NCI-H2029 (cell line): ENCODE data around the gene ALG8.
"Not testable (repeated sequence)": the region's sequence is repeated elsewhere in the genome, so short reads cannot be mapped to it uniquely, and the experiment has no call there.

Experiments
- DNase-seq: peaks from one replicate; lab custom pipeline; 2025; lab: John Stamatoyannopoulos, UW

ALG8 gene

GRCh38 chr11:78100261-78100660, 39.2 kb downstream of the ALG8 start:
- peak; percentile 21 for DNase-seq

DNA sequence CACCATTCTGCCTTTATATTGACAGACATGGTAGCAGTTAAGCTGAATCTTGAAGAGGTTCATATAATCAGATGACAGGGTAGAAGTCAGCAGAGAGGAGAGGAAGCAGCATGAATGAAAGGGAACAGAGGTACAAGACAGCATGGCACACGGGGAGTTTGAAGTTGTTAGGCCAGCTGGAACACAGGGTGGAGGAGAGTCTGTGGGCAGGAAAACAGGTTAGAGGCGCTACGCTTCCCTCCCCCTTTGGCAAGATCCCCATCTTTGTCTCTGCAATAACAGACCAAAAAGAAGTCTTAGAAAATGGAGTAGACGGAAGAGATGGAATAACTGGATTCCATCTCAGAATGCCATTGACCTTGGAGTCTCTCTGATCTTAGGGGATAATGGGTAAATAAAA, 39.8 kb downstream of the ALG8 start:
- DNase-seq: no peak

DNA sequence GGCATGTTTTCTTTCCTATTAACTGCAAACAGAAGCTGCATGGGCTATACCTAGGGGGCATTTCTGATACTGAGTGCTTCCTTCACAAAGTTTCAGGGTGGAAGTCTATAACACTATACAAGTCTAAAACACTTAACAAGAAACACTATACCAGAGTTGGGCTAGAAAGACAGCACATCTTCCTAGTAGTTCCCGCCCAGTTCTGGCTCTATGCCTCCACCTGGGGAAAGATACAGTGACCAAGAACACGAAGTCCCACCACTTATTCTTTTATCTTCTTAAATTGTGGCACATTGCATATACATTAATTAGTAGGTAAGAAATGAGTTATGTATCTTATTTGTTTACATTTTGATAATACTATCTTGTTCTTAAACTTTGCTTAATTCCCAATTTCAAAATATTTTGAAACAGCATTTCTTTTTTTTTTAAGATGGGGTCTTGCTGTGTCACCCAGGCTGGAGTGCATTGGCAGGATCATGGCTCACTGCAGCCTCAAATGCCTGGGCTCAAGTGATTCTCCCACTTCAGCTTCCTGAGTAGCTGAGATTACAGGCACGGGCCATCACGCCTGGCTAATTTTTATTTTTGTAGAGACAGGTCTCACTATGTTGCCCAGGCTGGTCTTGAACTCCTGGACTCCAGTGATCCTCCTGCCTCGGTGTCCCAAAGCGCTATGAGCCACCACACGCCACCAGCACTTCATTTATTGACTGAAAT, 41.6 kb downstream of the ALG8 start:
- DNase-seq: no peak

DNA sequence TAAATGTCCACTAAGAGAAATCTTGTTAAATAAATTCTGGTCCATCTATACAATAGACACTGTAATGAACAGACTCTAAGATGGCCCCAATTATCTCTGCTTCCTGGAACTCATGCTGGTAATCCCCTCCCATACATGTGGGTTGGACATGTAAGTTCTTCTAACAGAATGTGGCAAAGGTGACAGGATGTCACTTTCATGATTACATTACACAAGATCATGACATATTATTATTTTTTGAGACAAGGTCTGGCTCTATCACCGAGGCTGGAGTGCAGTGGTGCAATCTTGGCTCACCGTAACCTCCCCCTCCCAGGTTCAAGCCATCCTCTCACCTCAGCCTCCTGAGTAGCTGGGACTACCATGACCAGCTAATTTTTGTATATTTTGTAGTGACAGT, 45.2 kb downstream of the ALG8 start:
- no peak for DNase-seq

DNA sequence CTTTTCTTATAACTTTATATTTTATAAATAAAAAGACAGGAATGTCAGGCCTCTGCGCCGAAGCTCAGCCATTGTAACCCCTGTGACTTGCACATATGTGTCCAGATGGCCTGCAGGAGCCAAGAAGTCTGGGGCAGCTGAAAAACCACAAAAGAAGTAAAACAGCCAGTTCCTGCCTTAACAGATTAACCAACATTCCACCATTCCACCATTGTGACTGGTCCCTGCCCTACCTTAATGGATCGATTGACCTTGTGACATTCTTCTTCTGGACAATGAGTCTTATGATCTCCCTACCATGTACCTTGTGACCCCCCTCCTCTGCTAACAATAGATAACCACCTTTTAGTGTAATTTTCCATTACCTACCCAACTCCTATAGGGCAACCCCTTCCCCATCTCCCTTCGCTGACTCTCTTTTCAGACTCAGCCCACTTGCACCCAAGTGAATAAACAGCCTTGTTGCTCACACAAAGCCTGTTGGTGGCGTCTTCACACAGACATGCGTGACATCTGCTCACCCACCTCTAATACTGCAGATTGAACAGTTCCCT, 52.8 kb downstream of the ALG8 start:
- DNase-seq: not testable (repeated sequence)

DNA sequence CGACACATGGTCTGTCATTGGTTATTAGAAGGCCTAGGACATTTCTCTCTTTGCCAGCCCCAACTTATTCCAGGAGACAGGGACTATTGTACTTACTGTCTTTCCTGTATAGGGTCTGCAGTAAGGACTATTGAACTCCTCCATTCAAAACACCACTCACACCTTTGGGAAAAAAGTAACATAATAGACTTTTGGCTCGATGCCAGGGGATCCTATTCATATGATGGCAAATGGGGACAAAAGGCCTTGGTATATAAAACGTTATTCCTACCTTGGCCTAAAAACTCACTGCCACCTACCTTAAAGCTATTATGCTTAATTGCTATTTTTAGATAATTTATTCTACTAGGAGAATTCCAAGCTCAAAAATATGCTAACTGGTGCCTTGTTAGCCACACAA, 53.5 kb downstream of the ALG8 start:
- no peak for DNase-seq

GRCh38 chr11:78084506-78084905, 54.9 kb downstream of the ALG8 start:
- DNase-seq: not testable (repeated sequence)

DNA sequence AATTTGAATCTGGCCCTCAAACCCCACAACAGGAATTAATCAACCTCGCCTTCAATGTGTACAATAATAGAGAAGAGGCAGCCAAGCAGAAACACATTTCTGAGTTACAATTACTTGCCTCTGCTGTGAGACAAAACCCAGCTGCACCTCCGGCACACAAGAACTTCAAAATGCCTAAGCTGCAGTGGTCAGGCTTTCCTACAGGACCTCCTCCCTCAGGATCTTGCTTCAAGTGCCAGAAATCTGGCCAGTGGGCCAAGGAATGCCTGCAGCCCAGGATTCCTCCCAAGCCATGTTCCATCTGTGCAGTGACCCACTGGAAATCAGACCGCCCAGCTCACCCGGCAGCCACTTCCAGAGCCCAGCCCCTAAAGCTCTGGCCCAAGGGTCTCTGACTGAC, 56.4 kb downstream of the ALG8 start:
- no peak for DNase-seq

- DNase-seq: no peak
These were observed 57.3 kb downstream of the ALG8 start for GRCh38 chr11:78082146-78082545.

DNA sequence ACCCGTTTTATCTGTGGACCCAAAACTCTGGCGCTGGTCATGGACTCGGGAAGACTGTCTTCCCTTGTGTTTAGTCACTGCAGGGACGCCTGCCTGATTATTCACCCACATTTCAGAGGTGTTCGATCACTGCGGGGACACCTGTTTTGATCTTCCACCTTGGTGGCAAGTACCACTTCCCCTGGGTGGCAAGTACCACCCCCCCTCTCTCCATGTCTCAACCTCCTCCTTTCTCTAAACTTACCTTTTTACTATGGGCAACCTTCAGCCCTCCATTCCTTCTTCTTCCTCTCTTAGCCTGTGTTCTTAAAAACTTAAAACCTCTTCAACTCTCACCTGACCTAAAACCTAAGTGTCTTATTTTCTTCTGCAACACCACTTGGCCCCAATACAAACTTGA, 57.8 kb downstream of the ALG8 start:
- DNase-seq: no peak

DNA sequence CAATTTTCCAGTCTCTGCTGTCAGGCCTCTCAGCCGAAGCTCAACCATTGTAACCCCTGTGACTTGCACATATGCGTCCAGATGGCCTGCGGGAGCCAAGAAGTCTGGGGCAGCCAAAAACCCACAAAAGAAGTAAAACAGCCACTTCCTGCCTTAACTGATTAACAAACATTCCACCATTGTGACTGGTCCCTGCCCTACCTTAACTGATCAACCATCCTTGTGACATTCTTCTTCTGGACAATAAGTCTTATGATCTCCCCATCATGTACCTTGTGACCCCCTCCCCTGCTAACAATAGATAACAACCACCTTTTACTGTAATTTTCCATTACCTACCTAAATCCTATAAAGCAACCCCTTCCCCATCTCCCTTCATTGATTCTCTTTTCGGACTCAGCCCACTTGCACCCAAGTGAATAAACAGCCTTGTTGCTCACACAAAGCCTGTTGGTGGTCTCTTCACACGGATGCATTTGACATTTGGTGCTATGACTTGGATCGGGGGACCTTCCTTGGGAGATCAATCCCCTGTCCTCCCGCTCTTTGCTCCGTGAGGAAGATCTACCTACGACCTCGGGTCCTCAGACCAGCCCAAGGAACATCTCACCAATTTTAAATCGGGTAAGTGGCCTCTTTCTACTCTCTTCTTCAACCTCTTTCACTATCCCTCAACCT, 58.5 kb downstream of the ALG8 start:
- DNase-seq: no peak

GRCh38 chr11:78080084-78080817, 59.2 kb downstream of the ALG8 start:
- DNase-seq: peak; percentile 62

- DNase-seq: peak; percentile 62
These were observed 60.0 kb downstream of the ALG8 start, which contains the start of gene NDUFC2 for GRCh38 chr11:78079232-78080083. TSS of gene NDUFC2 (minus strand) at chr11:78079862. CDS start at chr11:78079744, 118 bp downstream.

GRCh38 chr11:78078218-78079167, 60.9 kb downstream of the ALG8 start:
- DNase-seq: no peak

- DNase-seq: not testable (repeated sequence)
These were observed 61.8 kb downstream of the ALG8 start for GRCh38 chr11:78077592-78077991.

DNA sequence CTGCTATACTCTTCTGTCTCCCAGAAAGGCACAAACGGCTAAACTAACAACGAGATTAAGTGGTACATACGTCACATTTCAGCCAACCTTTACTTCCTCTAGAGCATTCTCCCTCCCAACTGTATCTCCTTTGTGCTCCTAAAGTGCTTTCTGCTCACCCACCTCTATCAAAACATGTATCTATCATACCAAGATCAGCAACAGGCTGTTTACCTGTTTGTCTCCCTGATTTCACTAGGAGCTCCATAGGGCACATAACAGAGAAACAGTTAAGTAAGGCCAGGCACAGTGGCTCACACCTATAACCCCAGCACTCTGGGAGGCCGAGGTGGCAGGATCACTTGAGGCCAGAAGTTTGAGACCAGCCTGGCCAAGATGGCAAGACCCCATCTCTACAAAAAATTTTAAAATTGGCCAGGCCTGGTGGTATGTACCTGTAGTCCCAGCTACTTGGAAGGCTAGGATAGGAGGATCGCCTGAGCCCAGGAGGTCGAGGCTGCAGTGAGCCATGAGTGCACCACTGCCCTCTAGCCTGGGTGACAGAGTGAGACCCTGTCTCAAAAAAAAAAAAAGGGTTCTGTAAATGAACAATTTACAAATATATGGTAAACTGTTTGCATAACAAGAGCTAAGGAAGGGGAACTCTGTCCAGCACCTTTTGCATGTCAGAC, 62.6 kb downstream of the ALG8 start:
- DNase-seq: peak; percentile 68

- no peak for DNase-seq
These were observed 64.7 kb downstream of the ALG8 start for GRCh38 chr11:78074756-78075155.

- DNase-seq: no peak
These were observed 67.0 kb downstream of the ALG8 start for GRCh38 chr11:78072455-78072854.

GRCh38 chr11:78071717-78072116, 67.7 kb downstream of the ALG8 start:
- no peak for DNase-seq

GRCh38 chr11:78070621-78071020, 68.8 kb downstream of the ALG8 start:
- no peak for DNase-seq
